ENCODE data around the gene CORO6. TPM values are rescaled to one million over a fixed set of nuclear protein-coding genes. Genes with fewer than 3 reads are reported as not detected.
A peak's percentile ranks its signal among the peaks of the same experiment; 100 is the strongest.

CORO6 gene
- 0.25 TPM for total RNA-seq (2013)
- polyA plus RNA-seq (1 to 10 TPM in 1 of 3 donors, not detected in 2; 1.3 TPM), polyA minus RNA-seq (0.16 and 0.97 TPM in 2 replicates), total RNA-seq (0.12 to 0.83 (median 0.42) reads per million in 11 experiments)

- peaks cover 10 to 19% of the 10 kb centered on the region in 2 donors for H3K36me3 ChIP-seq (replicated peaks in 1 of 2; ENCODE audit: control insufficient read depth in 1 of 2, insufficient read depth in 2 of 2, low read length in 2 of 2)
- H3K27me3 ChIP-seq (ENCODE audit: control insufficient read depth in 2 of 2, insufficient read depth in 2 of 2, low read length in 2 of 2), result peaks cover 0 to 51% of the 10 kb centered on the region in 2 donors
- 4% methylated on average over 73 of the region's 77 CpGs for WGBS (ENCODE audit: insufficient coverage)
- H3K4me1 ChIP-seq (ENCODE audit: control insufficient read depth in 1 of 2, insufficient read depth in 2 of 2, low read length in 2 of 2), result peaks cover 22 to 24% of the 10 kb centered on the region in 2 donors
- Mint-ChIP-seq H3K27ac (peak within 1 kb of the TSS in 1 of 7 donors; percentile 69), H3K27me3 (ENCODE audit: low read depth in 3 of 3) (peaks cover 25 to 63% (median 42%) of the 10 kb centered on the region in 3 donors), H3K4me3 (peak within 1 kb of the TSS; percentile 78 to 83), H3K9me3 (no peaks in the 10 kb centered on the region), H3K4me1 (peaks cover 18% of the 10 kb centered on the region), H3K36me3 (peaks cover 18 to 19% of the 10 kb centered on the region in 2 donors)
- H3K79me2 ChIP-seq (ENCODE audit: insufficient read depth, low read length), result no peaks in the 10 kb centered on the region
- H3K9me3 ChIP-seq (replicated peaks in 1 of 2; ENCODE audit: control insufficient read depth in 1 of 2, insufficient read depth in 1 of 2, low read length in 2 of 2), result no peaks in the 10 kb centered on the region
- H3K27ac ChIP-seq (ENCODE audit: low read depth in 1 of 2, low read length in 2 of 2), result no peak within 1 kb of the TSS
- peak in 2 of 3 donors; percentile 13 to 20 for DNase-seq
- H3K4me3 ChIP-seq (replicated peaks in 1 of 3; ENCODE audit: low read depth in 2 of 3, low read length in 3 of 3), result peak within 1 kb of the TSS; percentile 29 to 72 (median 32)
- H3K9ac ChIP-seq (ENCODE audit: insufficient read depth, low read length, poor library complexity, severe bottlenecking), result peak within 1 kb of the TSS; percentile 32
- H2AFZ ChIP-seq (ENCODE audit: insufficient read depth, low read depth, low read length, poor library complexity, severe bottlenecking), result peak within 1 kb of the TSS; percentile 73
- H3K4me2 ChIP-seq (replicated peaks; ENCODE audit: extremely low read depth, low read length, poor library complexity, severe bottlenecking), result peak within 1 kb of the TSS; percentile 81
- TF ChIP-seq CTCF (IDR thresholded peaks at IDR 0.05), result no peak
- H4K20me1 ChIP-seq (ENCODE audit: insufficient read depth, low read length), result peaks cover 52% of the 10 kb centered on the region
- intact Hi-C loops (cut with micrococcal nuclease), result no loop called here
Measured at GRCh38 chr17:29622337-29623282, at the start of gene CORO6. Gene CORO6 (minus strand): TSS chr17:29622912. CDS start chr17:29621421, 1,491 bp downstream.

- intact Hi-C loops (cut with micrococcal nuclease), result no loop called here
- H3K36me3 Mint-ChIP-seq, result peaks cover 85 to 98% of the 10 kb centered on the region in 2 donors
Measured at GRCh38 chr17:29671661-29672060, 48.9 kb upstream of the CORO6 start.

More at GRCh38 chr17:29671661-29672060, 48.9 kb upstream of the CORO6 start:
- Histone ChIP-seq H3K4me2 (replicated peaks; ENCODE audit: extremely low read depth, low read length, poor library complexity, severe bottlenecking) (no peak overlapping the region), H3K9me3 (replicated peaks in 1 of 2; ENCODE audit: control insufficient read depth in 1 of 2, insufficient read depth in 1 of 2, low read length in 2 of 2) (no peaks in the 10 kb centered on the region), H3K9ac (ENCODE audit: insufficient read depth, low read length, poor library complexity, severe bottlenecking) (no peak overlapping the region), H2AFZ (ENCODE audit: insufficient read depth, low read depth, low read length, poor library complexity, severe bottlenecking) (no peak overlapping the region), H4K20me1 (ENCODE audit: insufficient read depth, low read length) (peaks cover 49% of the 10 kb centered on the region), H3K36me3 (replicated peaks in 1 of 2; ENCODE audit: control insufficient read depth in 1 of 2, insufficient read depth in 2 of 2, low read length in 2 of 2) (peaks cover 93 to 100% of the 10 kb centered on the region in 2 donors), H3K4me1 (ENCODE audit: control insufficient read depth in 1 of 2, insufficient read depth in 2 of 2, low read length in 2 of 2) (no peaks in the 10 kb centered on the region), H3K27me3 (ENCODE audit: control insufficient read depth in 2 of 2, insufficient read depth in 2 of 2, low read length in 2 of 2) (no peaks in the 10 kb centered on the region), H3K79me2 (ENCODE audit: insufficient read depth, low read length) (peaks cover 12% of the 10 kb centered on the region), H3K27ac (ENCODE audit: low read depth in 1 of 2, low read length in 2 of 2) (peak overlapping the region in 1 of 2 donors; percentile 45), H3K4me3 (replicated peaks in 1 of 3; ENCODE audit: low read depth in 2 of 3, low read length in 3 of 3) (no peak overlapping the region)
- no peak for DNase-seq
- H3K27ac Mint-ChIP-seq, result peak overlapping the region in 1 of 7 donors; percentile 67
- WGBS (ENCODE audit: insufficient coverage), result no CpG with 5 or more reads among the region's 5 CpGs
- no peaks in the 10 kb centered on the region for H3K4me1 Mint-ChIP-seq
- H3K4me3 Mint-ChIP-seq, result no peak overlapping the region
- no peaks in the 10 kb centered on the region for H3K27me3 Mint-ChIP-seq (ENCODE audit: low read depth in 3 of 3)
- TF ChIP-seq CTCF (IDR thresholded peaks at IDR 0.05), result no peak
- H3K9me3 Mint-ChIP-seq, result no peaks in the 10 kb centered on the region

All from CD14-positive monocyte (primary cell).